Activated T-helper 2 cell treated with anti-CD3 and anti-CD28 coated beads, Interferon-gamma antibody, Interleukin-2, Interleukin-4, amounts not matched to agents 10 μg/mL and 5 μg/mL and 100 μg/mL, durations not matched to agents 14 hours and 24 hours and 36 hours (primary cell): ENCODE data around the gene PLS1. TPM values are rescaled to one million over a fixed set of nuclear protein-coding genes. Genes with fewer than 3 reads are reported as not detected.
"Not testable (repeated sequence)": the region's sequence is repeated elsewhere in the genome, so short reads cannot be mapped to it uniquely, and the experiment has no call there.

Source experiments
- DNase-seq: peaks from one replicate; pipeline ENCODE4 v3.0.0; 2021; ENCODE audit warnings: low spot score
- H3K27ac Mint-ChIP-seq: one replicate; pipeline ENCODE4 v1.8.0; 2021; ENCODE audit warnings: mixed read lengths
- H3K27me3 Mint-ChIP-seq: one replicate; pipeline ENCODE4 v1.8.0; 2021; ENCODE audit warnings: low read depth, mixed read lengths
- H3K36me3 Mint-ChIP-seq: one replicate; pipeline ENCODE4 v1.8.0; 2021; ENCODE audit warnings: low read depth, mixed read lengths
- H3K4me1 Mint-ChIP-seq: one replicate; pipeline ENCODE4 v1.8.0; 2021; ENCODE audit warnings: low read depth, mixed read lengths
- H3K4me3 Mint-ChIP-seq: one replicate; pipeline ENCODE4 v1.8.0; 2021; ENCODE audit warnings: low read depth, mild to moderate bottlenecking, moderate library complexity, mixed read lengths
- H3K9me3 Mint-ChIP-seq: one replicate; pipeline ENCODE4 v1.8.0; 2021; ENCODE audit warnings: mixed read lengths
- intact Hi-C: fragments of 100-400 bp; cut with micrococcal nuclease; formaldehyde crosslinking; loops from one replicate; pipeline ENCODE4 v1.15.1; 2023
- total RNA-seq: library from RNA; stranded (reverse); gene quantifications from 2 replicates; pipeline ENCODE4 v1.2.3, GENCODE V29; 2022

The PLS1 gene
- total RNA-seq, 1 donor from 2014 or later, result 6.2 TPM

DNA sequence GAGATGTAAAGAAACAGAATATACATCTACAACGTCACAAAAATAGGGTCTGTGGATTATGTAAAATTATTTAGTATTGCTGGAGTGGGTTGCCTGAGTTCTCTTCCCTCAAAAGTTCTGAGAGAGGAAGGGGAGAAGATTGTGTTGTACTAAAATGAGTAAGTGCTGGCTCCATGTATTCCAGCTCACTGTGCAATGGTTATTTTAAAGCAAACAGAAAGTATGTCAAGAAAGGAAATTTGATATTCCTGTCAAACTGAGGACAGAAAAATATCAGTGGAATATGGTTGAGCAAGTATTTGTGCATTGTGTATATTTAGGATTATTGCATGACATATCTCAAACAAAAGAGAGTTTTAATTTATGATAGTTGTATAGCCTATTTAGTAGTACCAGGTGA, 129.8 kb downstream of the PLS1 start:
- Mint-ChIP-seq H3K27ac (no peak overlapping the region), H3K27me3 (peaks cover 41% of the 10 kb centered on the region), H3K9me3 (peaks cover 9% of the 10 kb centered on the region), H3K36me3 (no peaks in the 10 kb centered on the region), H3K4me1 (peaks cover 4% of the 10 kb centered on the region), H3K4me3 (no peak overlapping the region)
- intact Hi-C loops, result no loop called here
- DNase-seq, result no peak

DNA sequence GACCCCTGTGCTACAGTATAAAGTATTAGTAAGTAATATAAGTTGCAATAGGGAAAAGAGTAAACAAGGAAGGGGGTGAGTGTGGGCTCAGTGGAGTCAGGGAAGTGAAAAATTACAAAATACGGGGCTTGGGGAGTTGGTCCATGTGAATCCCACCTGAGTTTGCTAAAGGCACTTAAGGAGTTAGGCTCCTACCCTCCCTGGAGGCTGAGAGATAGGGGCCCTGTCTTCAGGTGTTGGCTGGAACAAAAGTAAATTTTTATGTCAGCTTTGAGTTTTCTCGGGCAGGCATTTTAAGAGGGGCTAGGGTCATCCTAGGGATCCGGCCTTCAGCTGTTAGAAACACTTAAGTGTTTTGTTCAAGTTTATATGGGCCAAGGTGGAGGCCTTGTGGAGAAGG, 135.9 kb downstream of the PLS1 start:
- Mint-ChIP-seq H3K27me3 (peaks cover 12% of the 10 kb centered on the region), H3K4me3 (no peak overlapping the region), H3K4me1 (no peaks in the 10 kb centered on the region), H3K36me3 (no peaks in the 10 kb centered on the region), H3K27ac (no peak overlapping the region), H3K9me3 (no peaks in the 10 kb centered on the region)
- intact Hi-C loops, result no loop called here
- DNase-seq, result no peak

- Mint-ChIP-seq H3K4me1 (no peaks in the 10 kb centered on the region), H3K27ac (no peak overlapping the region), H3K36me3 (no peaks in the 10 kb centered on the region), H3K4me3 (no peak overlapping the region), H3K9me3 (no peaks in the 10 kb centered on the region), H3K27me3 (peaks cover 9% of the 10 kb centered on the region)
- no peak for DNase-seq
- intact Hi-C loops, result no loop called here
Measured at GRCh38 chr3:142734834-142735233, 138.6 kb downstream of the PLS1 start.

GRCh38 chr3:142735462-142735861, 139.3 kb downstream of the PLS1 start:
- no peaks in the 10 kb centered on the region for H3K36me3 Mint-ChIP-seq

GRCh38 chr3:142738396-142738795, 142.2 kb downstream of the PLS1 start:
- H3K4me1 Mint-ChIP-seq, result no peaks in the 10 kb centered on the region
- H3K36me3 Mint-ChIP-seq, result no peaks in the 10 kb centered on the region
- no peaks in the 10 kb centered on the region for H3K9me3 Mint-ChIP-seq
- H3K27ac Mint-ChIP-seq, result no peak overlapping the region
- DNase-seq, result no peak
- peaks cover 16% of the 10 kb centered on the region for H3K27me3 Mint-ChIP-seq
- H3K4me3 Mint-ChIP-seq, result no peak overlapping the region
- intact Hi-C loops, result no loop called here

More at GRCh38 chr3:142735462-142735861, 139.3 kb downstream of the PLS1 start:
- no peaks in the 10 kb centered on the region for H3K9me3 Mint-ChIP-seq
- H3K27me3 Mint-ChIP-seq, result peaks cover 9% of the 10 kb centered on the region
- intact Hi-C loops, result no loop called here
- H3K4me1 Mint-ChIP-seq, result no peaks in the 10 kb centered on the region
- no peak for DNase-seq
- no peak overlapping the region for H3K27ac Mint-ChIP-seq
- no peak overlapping the region for H3K4me3 Mint-ChIP-seq

DNA sequence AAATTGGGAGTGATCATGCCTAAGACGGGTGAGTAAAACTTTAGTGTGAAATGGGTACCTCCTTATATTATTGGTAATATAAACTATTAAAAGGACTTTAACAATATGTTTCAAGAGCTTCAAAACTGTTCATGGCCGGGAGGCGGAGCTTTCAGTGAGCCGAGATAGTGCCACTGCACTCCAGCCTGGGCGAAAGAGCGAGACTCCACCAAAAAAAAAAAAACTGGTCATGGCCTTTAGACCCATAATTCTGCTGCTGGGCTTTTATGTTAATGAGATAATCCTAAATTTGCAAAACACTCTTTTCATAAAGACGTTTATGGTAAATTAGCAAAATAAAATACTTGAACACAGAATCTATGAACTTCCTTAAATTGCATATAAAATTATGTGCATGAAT, 150.5 kb downstream of the PLS1 start:
- DNase-seq, result no peak
- Mint-ChIP-seq H3K27ac (no peak overlapping the region), H3K4me3 (no peak overlapping the region), H3K9me3 (no peaks in the 10 kb centered on the region), H3K4me1 (no peaks in the 10 kb centered on the region), H3K36me3 (peaks cover 9% of the 10 kb centered on the region), H3K27me3 (peaks cover 5% of the 10 kb centered on the region)
- intact Hi-C loops, result no loop called here

GRCh38 chr3:142750531-142750930, 154.3 kb downstream of the PLS1 start:
- H3K4me3 Mint-ChIP-seq, intact Hi-C loops, DNase-seq, H3K27ac Mint-ChIP-seq, H3K9me3 Mint-ChIP-seq, H3K27me3 Mint-ChIP-seq, H3K36me3 Mint-ChIP-seq, H3K4me1 Mint-ChIP-seq: not testable (repeated sequence)

DNA sequence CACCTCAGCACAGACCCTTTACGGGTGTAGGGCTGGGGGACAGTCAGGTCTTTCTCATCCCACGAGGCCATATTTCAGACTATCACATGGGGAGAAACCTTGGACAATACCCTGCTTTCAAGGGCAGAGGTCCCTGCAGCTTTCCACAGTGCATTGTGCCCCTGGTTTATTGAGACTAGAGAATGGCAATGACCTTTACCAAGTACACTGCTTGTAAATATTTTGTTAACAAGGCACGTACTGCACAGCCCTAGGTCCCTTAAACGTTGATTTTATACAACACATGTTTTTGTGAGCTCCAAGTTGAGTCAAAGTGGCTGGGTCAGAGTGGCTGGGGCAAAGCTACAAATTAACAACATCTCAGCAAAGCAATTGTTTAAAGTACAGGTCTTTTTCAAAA, 156.4 kb downstream of the PLS1 start:
- H3K27me3 Mint-ChIP-seq, H3K4me1 Mint-ChIP-seq, intact Hi-C loops, H3K36me3 Mint-ChIP-seq, H3K4me3 Mint-ChIP-seq, H3K9me3 Mint-ChIP-seq, H3K27ac Mint-ChIP-seq, DNase-seq: not testable (repeated sequence)

DNA sequence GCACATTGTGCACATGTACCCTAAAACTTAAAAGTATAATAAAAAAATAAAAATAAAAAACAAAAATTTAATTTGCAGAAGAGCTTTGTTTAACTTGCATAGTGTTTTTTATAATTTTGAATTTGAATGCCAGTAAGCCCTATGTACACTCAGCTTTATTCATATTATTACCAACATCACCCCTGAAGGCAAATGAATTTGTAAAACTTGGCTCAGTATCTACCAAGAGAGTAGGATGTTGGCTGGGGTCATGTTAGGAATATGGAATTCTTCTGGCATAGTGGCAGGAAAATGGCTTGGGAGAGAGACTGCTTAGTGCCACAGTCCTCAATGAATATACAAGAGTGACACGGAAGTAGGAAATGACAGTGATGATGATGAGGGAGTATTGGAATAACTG, 158.3 kb downstream of the PLS1 start:
- intact Hi-C loops, result no loop called here
- DNase-seq, result no peak
- H3K27me3 Mint-ChIP-seq, result no peaks in the 10 kb centered on the region
- no peaks in the 10 kb centered on the region for H3K9me3 Mint-ChIP-seq
- peaks cover 7% of the 10 kb centered on the region for H3K36me3 Mint-ChIP-seq
- no peaks in the 10 kb centered on the region for H3K4me1 Mint-ChIP-seq
- H3K27ac Mint-ChIP-seq, result no peak overlapping the region
- H3K4me3 Mint-ChIP-seq, result no peak overlapping the region

Other genes starting within 250 kb of the PLS1 start
- gene XRN1, start 148.4 kb upstream of the PLS1 start, total RNA-seq, result 51.4 and 55.4 TPM in 2 replicates
- gene ATR, start 17.7 kb upstream of the PLS1 start, total RNA-seq, result 29.1 and 32.8 TPM in 2 replicates
- 1.4 and 2.5 TPM in 2 replicates for gene TRPC1, start 127.6 kb downstream of the PLS1 start, total RNA-seq